Neural cell (in vitro differentiated cells): ENCODE results near the gene GLI3. TPM values are rescaled to one million over a fixed set of nuclear protein-coding genes. Genes with fewer than 3 reads are reported as not detected.

Experiments used
- H2AFZ ChIP-seq: fragments of 200-600, 300-800 bp; sonication (generic), shearing (Covaris generic); 2 replicates; pipeline ENCODE4 v1.6.0; 2014; ENCODE audit warnings: low read depth, mild to moderate bottlenecking, antibody characterized with exemption, low read length, moderate library complexity
- H3F3A ChIP-seq: fragments of 200-600 bp; shearing (Covaris generic); 2 replicates; pipeline ENCODE4 v1.6.1; 2016; ENCODE audit warnings: mild to moderate bottlenecking, moderate library complexity, mixed read lengths, antibody characterized with exemption, low read length; ENCODE audit not compliant: insufficient read depth, poor library complexity, severe bottlenecking
- H3K27ac ChIP-seq: fragments of 200-600, 300-800 bp; sonication (generic), shearing (Covaris generic); 2 replicates; pipeline ENCODE4 v1.5.1; 2014; ENCODE audit warnings: mild to moderate bottlenecking, low read length, moderate library complexity
- H3K27me3 ChIP-seq: fragments of 300-800, 200-600 bp; sonication (generic), shearing (Covaris generic); 2 replicates; pipeline ENCODE4 v1.6.0; 2014; ENCODE audit warnings: mild to moderate bottlenecking, low read depth, low read length, moderate library complexity; ENCODE audit not compliant: insufficient read depth
- H3K36me3 ChIP-seq: fragments of 300-800, 200-600 bp; sonication (generic), shearing (Covaris generic); 2 replicates; pipeline ENCODE4 v1.5.1; 2014; ENCODE audit warnings: mild to moderate bottlenecking, antibody characterized with exemption, low read length, moderate library complexity; ENCODE audit not compliant: insufficient read depth
- H3K4me2 ChIP-seq: fragments of 300-800, 200-600 bp; sonication (generic), shearing (Covaris generic); 2 replicates; pipeline ENCODE4 v1.6.0; 2014; ENCODE audit warnings: mild to moderate bottlenecking, low read length
- H3K4me3 ChIP-seq: fragments of 300-800, 200-600 bp; sonication (generic), shearing (Covaris generic); 2 replicates; pipeline ENCODE4 v1.5.1; 2014; ENCODE audit warnings: mild to moderate bottlenecking, low read length, moderate library complexity
- H3K79me2 ChIP-seq: fragments of 200-600 bp; shearing (Covaris generic); replicated peaks from 2 replicates; pipeline ENCODE4 v1.6.0; 2014; ENCODE audit warnings: mild to moderate bottlenecking, low read length, moderate library complexity; ENCODE audit not compliant: insufficient read depth
- H3K9ac ChIP-seq: fragments of 300-800, 200-600 bp; sonication (generic), shearing (Covaris generic); 2 replicates; pipeline ENCODE4 v1.6.1; 2016; ENCODE audit warnings: mild to moderate bottlenecking, low read length, mixed read lengths
- H3K9me2 ChIP-seq: fragments of 200-600 bp; shearing (Covaris generic); 2 replicates; pipeline ENCODE4 v1.6.1; 2016; ENCODE audit warnings: mild to moderate bottlenecking, low read length, mixed read lengths; ENCODE audit not compliant: insufficient read depth
- H3K9me3 ChIP-seq: fragments of 200-600, 300-800 bp; sonication (generic), shearing (Covaris generic); 2 replicates; pipeline ENCODE4 v1.6.1; 2016; ENCODE audit warnings: mild to moderate bottlenecking, mixed run types, low read length, moderate library complexity, mixed read lengths
- H4K20me1 ChIP-seq: fragments of 200-600 bp; shearing (Covaris generic); 2 replicates; pipeline ENCODE4 v1.6.1; 2016; ENCODE audit warnings: mild to moderate bottlenecking, mixed run types; ENCODE audit not compliant: insufficient read depth
- CTCF ChIP-seq: fragments of 450-650 bp; IDR thresholded peaks from 2 replicates; pipeline ENCODE4 v1.5.1; 2014; ENCODE audit warnings: antibody characterized with exemption, mild to moderate bottlenecking, moderate library complexity; ENCODE audit not compliant: poor library complexity, severe bottlenecking
- EP300 ChIP-seq: fragments of 450-650 bp; conservative IDR thresholded peaks from 2 replicates; pipeline ENCODE4 v1.6.1; 2014; ENCODE audit warnings: antibody characterized with exemption, mild to moderate bottlenecking, moderate library complexity; ENCODE audit not compliant: poor library complexity, severe bottlenecking
- EZH2 ChIP-seq: fragments of 200-600, 300-800 bp; shearing (Covaris generic), sonication (generic); IDR thresholded peaks from 2 replicates; pipeline ENCODE4 v1.6.1; 2014; ENCODE audit warnings: antibody characterized with exemption, low read length, borderline replicate concordance, mild to moderate bottlenecking; ENCODE audit not compliant: insufficient read depth, poor library complexity, severe bottlenecking
- MXI1 ChIP-seq: fragments of 450-650 bp; conservative IDR thresholded peaks from 2 replicates; pipeline ENCODE4 v1.6.1; 2014; ENCODE audit warnings: antibody characterized with exemption, mild to moderate bottlenecking; ENCODE audit not compliant: poor library complexity, severe bottlenecking
- POLR2AphosphoS5 ChIP-seq: IDR thresholded peaks from 2 replicates; pipeline ENCODE4 v1.6.1; 2012
- RAD21 ChIP-seq: fragments of 450-650 bp; conservative IDR thresholded peaks from 2 replicates; pipeline ENCODE4 v1.6.1; 2014; ENCODE audit warnings: antibody characterized with exemption, mild to moderate bottlenecking, moderate library complexity
- REST ChIP-seq: IDR thresholded peaks from 2 replicates; pipeline ENCODE4 v1.6.1; 2012; ENCODE audit warnings: borderline replicate concordance
- SMC3 ChIP-seq: fragments of 450-650 bp; conservative IDR thresholded peaks from 2 replicates; pipeline ENCODE4 v1.6.1; 2014; ENCODE audit warnings: antibody characterized with exemption, mild to moderate bottlenecking, moderate library complexity; ENCODE audit not compliant: poor library complexity
- TAF1 ChIP-seq: IDR thresholded peaks from 2 replicates; pipeline ENCODE4 v1.6.1; 2012; ENCODE audit warnings: low read depth
- polyA plus RNA-seq: library from polyadenylated mRNA; depleted of rRNA; stranded (reverse); fragments of >200 nt; gene quantifications from 2 replicates; pipeline ENCODE4 v1.2.3, GENCODE V29; 2014

The GLI3 gene
- polyA plus RNA-seq, 1 donor from 2014 or later, result 0.19 TPM

DNA sequence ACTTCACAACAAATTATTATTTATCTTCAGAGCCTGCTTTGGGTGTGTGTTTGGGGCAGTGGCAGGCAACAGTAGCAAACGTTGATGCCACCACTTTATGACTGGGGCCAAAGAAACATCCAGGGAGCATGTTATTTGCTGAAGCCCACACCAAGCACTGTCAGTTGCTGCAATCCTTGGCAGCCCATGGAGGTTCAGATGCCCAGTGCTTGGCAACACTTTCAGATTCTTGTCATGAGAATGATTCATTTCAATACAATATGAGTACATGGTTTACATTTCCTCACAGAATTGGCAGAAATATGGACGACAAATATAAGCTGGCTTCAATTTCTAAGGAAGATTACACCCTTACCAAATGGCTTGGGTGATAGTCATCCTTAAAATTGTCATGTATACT is 46.5 kb upstream of the GLI3 start:
- Histone ChIP-seq H3K9me3 (no peaks in the 10 kb centered on the region), H3K9ac (no peak overlapping the region), H3K4me3 (no peak overlapping the region), H2AFZ (no peak overlapping the region), H4K20me1 (no peaks in the 10 kb centered on the region), H3K27me3 (no peaks in the 10 kb centered on the region), H3K79me2 (no peaks in the 10 kb centered on the region), H3K9me2 (no peaks in the 10 kb centered on the region), H3F3A (no peaks in the 10 kb centered on the region), H3K27ac (no peak overlapping the region), H3K36me3 (no peaks in the 10 kb centered on the region), H3K4me2 (no peak overlapping the region)
- TF ChIP-seq TAF1, result no peak
- TF ChIP-seq SMC3, result no peak
- TF ChIP-seq REST, result no peak
- TF ChIP-seq RAD21, result no peak
- no peak for TF ChIP-seq CTCF
- TF ChIP-seq EZH2, result no peak
- no peak for TF ChIP-seq MXI1
- no peak for TF ChIP-seq EP300
- TF ChIP-seq POLR2AphosphoS5, result no peak

GRCh38 chr7:42278344-42278743 is 41.3 kb upstream of the GLI3 start:
- H2AFZ ChIP-seq, result no peak overlapping the region
- TF ChIP-seq SMC3, result no peak
- no peak for TF ChIP-seq TAF1
- no peak for TF ChIP-seq EZH2
- no peak for TF ChIP-seq POLR2AphosphoS5
- no peak for TF ChIP-seq RAD21
- no peak for TF ChIP-seq EP300
- no peak for TF ChIP-seq MXI1
- TF ChIP-seq REST, result no peak
- TF ChIP-seq CTCF, result no peak
- H3K36me3 ChIP-seq, result no peaks in the 10 kb centered on the region
- no peaks in the 10 kb centered on the region for H3K27me3 ChIP-seq
- no peaks in the 10 kb centered on the region for H4K20me1 ChIP-seq
- H3K27ac ChIP-seq, result no peak overlapping the region
- H3K79me2 ChIP-seq, result no peaks in the 10 kb centered on the region
- H3K4me3 ChIP-seq, result no peak overlapping the region
- no peak overlapping the region for H3K9ac ChIP-seq
- H3F3A ChIP-seq, result no peaks in the 10 kb centered on the region
- no peak overlapping the region for H3K4me2 ChIP-seq
- H3K9me2 ChIP-seq, result no peaks in the 10 kb centered on the region
- H3K9me3 ChIP-seq, result no peaks in the 10 kb centered on the region
